Mucosa of rectum (tissue), 2 donors: Measurements from ENCODE around the gene APBB2.

Experiments
- H3K27ac ChIP-seq, 2 donors: one replicate each; pipeline ENCODE4 v1.7.0; 2013; ENCODE audit warnings: inconsistent platforms in 2 of 2, low read depth in 2 of 2, low read length in 2 of 2
- H3K27me3 ChIP-seq, 2 donors: one replicate each; pipeline ENCODE4 v1.7.0; 2013; ENCODE audit warnings: low read length in 2 of 2; ENCODE audit not compliant: control insufficient read depth in 2 of 2, insufficient read depth in 2 of 2
- H3K36me3 ChIP-seq, 2 donors: one replicate each; pipeline ENCODE4 v1.7.0; 2013; ENCODE audit warnings: low read length in 2 of 2; ENCODE audit not compliant: control insufficient read depth in 2 of 2, insufficient read depth in 2 of 2
- H3K4me1 ChIP-seq, 2 donors: one replicate each; pipeline ENCODE4 v1.7.0; 2013; ENCODE audit warnings: low read length in 2 of 2, mild to moderate bottlenecking in 1 of 2; ENCODE audit not compliant: control insufficient read depth in 2 of 2, insufficient read depth in 2 of 2
- H3K4me3 ChIP-seq, 2 donors: one replicate each; pipeline ENCODE4 v1.7.0; 2013; ENCODE audit warnings: low read length in 2 of 2
- H3K9ac ChIP-seq, 2 donors: one replicate each; pipeline ENCODE4 v1.7.0; 2013; ENCODE audit warnings: low read length in 2 of 2, low read depth in 1 of 2, mild to moderate bottlenecking in 1 of 2
- H3K9me3 ChIP-seq, 2 donors: one replicate each; pipeline ENCODE4 v1.7.0; 2013; ENCODE audit warnings: low read length in 2 of 2; ENCODE audit not compliant: control insufficient read depth in 2 of 2
- donor health status: healthy.
- donor health status: Normal muscosa, but diverticular disease.

Gene APBB2

GRCh38 chr4:41041551-41041950 lies 172.8 kb downstream of the APBB2 start:
- Histone ChIP-seq H3K9ac (no peak overlapping the region), H3K9me3 (no peaks in the 10 kb centered on the region), H3K27me3 (no peaks in the 10 kb centered on the region), H3K27ac (no peak overlapping the region), H3K4me1 (no peaks in the 10 kb centered on the region), H3K36me3 (no peaks in the 10 kb centered on the region), H3K4me3 (no peak overlapping the region)

DNA sequence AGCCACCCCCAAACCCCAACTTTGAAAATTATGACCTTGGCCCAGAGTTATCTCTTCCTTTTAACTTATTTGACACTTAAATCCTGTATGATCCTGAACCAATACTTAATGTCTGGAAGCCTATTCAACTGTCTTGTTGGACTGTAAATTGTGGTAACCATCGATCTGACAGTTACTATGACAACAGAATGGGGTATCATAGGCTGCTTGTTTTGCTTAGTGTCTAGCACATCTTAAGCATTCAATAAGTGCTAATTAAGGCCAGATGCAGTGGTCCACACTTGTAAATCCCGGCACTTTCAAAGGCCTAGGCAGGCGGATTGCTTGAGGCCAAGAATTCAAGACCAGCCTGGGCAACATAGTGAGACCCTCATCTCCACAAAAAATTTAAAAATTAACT lies 175.0 kb downstream of the APBB2 start:
- Histone ChIP-seq H3K4me1 (no peaks in the 10 kb centered on the region), H3K4me3 (no peak overlapping the region), H3K27ac (no peak overlapping the region), H3K9ac (no peak overlapping the region), H3K36me3 (no peaks in the 10 kb centered on the region), H3K9me3 (no peaks in the 10 kb centered on the region), H3K27me3 (no peaks in the 10 kb centered on the region)

GRCh38 chr4:41038304-41038703 lies 176.0 kb downstream of the APBB2 start:
- H3K4me1 ChIP-seq = no peaks in the 10 kb centered on the region
- H3K9ac ChIP-seq = no peak overlapping the region

DNA sequence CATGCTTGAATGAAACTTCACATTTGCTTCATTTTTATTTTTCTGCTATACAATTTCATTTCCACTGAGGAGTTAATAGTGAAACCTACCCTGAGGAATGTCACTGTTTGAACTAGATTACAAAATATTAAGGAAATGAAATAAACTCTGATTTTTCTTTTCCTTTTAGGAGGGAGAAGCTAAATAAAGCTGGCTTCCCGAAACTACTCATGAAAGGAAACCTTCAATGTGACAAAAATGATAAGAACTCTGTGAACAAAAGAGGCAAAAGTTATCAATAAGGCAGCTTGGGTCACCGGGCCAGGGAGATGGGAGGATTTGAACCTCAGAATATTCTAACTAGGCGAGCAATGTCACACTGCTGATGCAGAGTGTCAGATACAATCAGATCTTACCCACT lies 185.2 kb downstream of the APBB2 start:
- no peak overlapping the region for H3K4me3 ChIP-seq
- H3K27ac ChIP-seq = no peak overlapping the region
- no peaks in the 10 kb centered on the region for H3K27me3 ChIP-seq
- H3K9ac ChIP-seq = no peak overlapping the region
- peaks cover 8 to 9% of the 10 kb centered on the region in 2 donors for H3K9me3 ChIP-seq
- H3K36me3 ChIP-seq = no peaks in the 10 kb centered on the region
- H3K4me1 ChIP-seq = no peaks in the 10 kb centered on the region

More at GRCh38 chr4:41038304-41038703, 176.0 kb downstream of the APBB2 start:
- H3K4me3 ChIP-seq = no peak overlapping the region
- H3K36me3 ChIP-seq = no peaks in the 10 kb centered on the region
- no peak overlapping the region for H3K27ac ChIP-seq
- H3K27me3 ChIP-seq = no peaks in the 10 kb centered on the region
- no peaks in the 10 kb centered on the region for H3K9me3 ChIP-seq

DNA sequence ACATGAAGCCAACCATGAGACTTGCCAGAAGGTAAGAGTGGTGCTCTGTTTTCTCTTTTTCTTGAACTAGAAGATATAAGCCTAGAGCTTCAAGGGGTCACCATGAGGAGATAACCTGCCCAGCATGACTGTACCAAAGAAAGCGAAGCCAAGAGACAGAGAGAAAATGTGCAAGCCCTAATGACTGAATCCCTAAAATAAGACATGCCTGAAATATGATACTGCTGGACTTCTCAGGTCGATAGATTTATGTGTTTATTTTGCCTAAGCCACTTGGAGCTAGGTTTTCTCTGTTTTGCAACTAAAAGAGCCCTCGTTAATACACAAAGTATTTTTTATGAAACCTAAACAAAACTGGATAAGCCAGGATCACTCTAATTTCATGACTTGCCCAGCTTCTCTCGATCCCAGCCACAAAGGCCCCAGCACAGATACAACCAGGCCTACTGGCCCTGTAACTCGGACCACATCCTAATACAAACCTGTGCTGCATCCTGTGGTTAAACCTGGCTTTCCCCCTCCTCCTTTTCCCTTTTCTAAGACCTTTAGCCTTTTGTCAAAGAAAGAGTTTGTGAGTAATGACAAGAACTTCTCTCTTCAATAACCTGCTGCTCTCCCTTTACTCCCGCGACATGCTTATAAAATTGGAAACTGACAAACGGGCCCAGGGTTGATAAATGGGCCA lies 185.8 kb downstream of the APBB2 start:
- Histone ChIP-seq H3K9me3 (peaks cover 8 to 13% of the 10 kb centered on the region in 2 donors), H3K27ac (no peak overlapping the region)

GRCh38 chr4:41026971-41027370 lies 187.4 kb downstream of the APBB2 start:
- no peaks in the 10 kb centered on the region for H3K27me3 ChIP-seq
- H3K9ac ChIP-seq = no peak overlapping the region
- H3K9me3 ChIP-seq = peaks cover 8 to 13% of the 10 kb centered on the region in 2 donors
- no peaks in the 10 kb centered on the region for H3K36me3 ChIP-seq
- H3K27ac ChIP-seq = no peak overlapping the region
- no peaks in the 10 kb centered on the region for H3K4me1 ChIP-seq
- no peak overlapping the region for H3K4me3 ChIP-seq

More for the DNA sequence above, 185.8 kb downstream of the APBB2 start:
- Histone ChIP-seq H3K4me1 (no peaks in the 10 kb centered on the region), H3K4me3 (no peak overlapping the region), H3K9ac (no peak overlapping the region), H3K36me3 (no peaks in the 10 kb centered on the region), H3K27me3 (no peaks in the 10 kb centered on the region)

DNA sequence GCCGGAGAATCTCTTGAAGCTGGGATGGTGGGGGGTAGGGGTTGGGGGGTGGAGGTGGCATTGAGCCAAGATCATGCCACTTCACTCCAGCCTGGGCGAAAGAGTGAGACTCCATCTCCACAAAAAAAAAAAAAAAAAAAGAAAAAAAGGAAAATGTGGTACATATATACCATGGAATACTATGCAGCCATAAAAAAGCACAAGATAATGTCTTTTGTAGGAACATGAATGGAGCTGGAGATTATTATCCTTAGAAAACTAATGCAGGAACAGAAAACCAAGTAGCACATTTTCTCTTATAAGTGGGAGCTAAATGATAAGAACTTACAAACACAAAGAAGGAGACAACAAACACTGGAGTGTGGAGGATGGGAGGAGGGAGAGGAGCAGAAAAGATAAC lies 188.5 kb downstream of the APBB2 start:
- Histone ChIP-seq H3K27ac (no peak overlapping the region), H3K4me3 (no peak overlapping the region), H3K36me3 (no peaks in the 10 kb centered on the region), H3K9ac (no peak overlapping the region), H3K9me3 (peaks cover 8 to 13% of the 10 kb centered on the region in 2 donors), H3K27me3 (no peaks in the 10 kb centered on the region), H3K4me1 (no peaks in the 10 kb centered on the region)

- Histone ChIP-seq H3K9me3 (peaks cover 8 to 13% of the 10 kb centered on the region in 2 donors), H3K4me3 (no peak overlapping the region)
Measured at GRCh38 chr4:41024556-41025491, 189.5 kb downstream of the APBB2 start.

GRCh38 chr4:41022116-41022515 lies 192.2 kb downstream of the APBB2 start:
- Histone ChIP-seq H3K36me3 (no peaks in the 10 kb centered on the region), H3K27ac (no peak overlapping the region), H3K4me3 (no peak overlapping the region), H3K27me3 (no peaks in the 10 kb centered on the region), H3K9me3 (peaks cover 8 to 13% of the 10 kb centered on the region in 2 donors), H3K9ac (no peak overlapping the region), H3K4me1 (no peaks in the 10 kb centered on the region)

More at GRCh38 chr4:41024556-41025491, 189.5 kb downstream of the APBB2 start:
- no peak overlapping the region for H3K9ac ChIP-seq
- H3K4me1 ChIP-seq = no peaks in the 10 kb centered on the region
- H3K27ac ChIP-seq = no peak overlapping the region
- H3K27me3 ChIP-seq = no peaks in the 10 kb centered on the region
- no peaks in the 10 kb centered on the region for H3K36me3 ChIP-seq

DNA sequence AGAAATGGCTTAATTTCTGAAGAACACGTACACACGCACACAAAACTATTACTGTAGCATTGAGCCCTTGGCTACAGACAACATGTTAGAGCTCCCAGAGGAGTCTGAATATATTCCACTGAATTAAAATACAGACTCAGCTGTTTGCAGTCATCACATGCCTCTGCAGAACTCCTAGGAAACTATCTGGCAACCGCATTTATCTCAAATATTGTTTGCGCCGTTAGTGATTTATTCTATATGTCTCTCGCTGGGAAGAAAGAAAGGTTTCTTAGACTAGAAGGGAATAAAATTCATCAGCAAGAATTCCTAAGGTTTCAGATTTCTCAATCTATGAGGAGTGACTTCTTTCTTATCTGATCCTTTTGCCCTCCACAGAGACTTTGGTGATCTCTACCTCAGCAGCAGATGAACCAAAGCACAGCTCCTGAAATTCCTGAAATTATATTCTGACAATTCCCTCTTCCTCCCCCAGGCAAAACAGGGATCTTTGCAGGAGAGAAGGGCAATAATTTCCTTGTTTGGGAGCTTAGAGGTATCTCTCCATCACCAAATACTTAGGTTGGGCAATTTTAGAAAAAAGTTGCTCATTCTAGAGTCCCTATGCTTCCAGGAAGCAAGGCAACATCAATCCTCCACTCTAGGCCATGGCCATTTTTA lies 199.2 kb downstream of the APBB2 start:
- no peak overlapping the region for H3K4me3 ChIP-seq
- H3K36me3 ChIP-seq = peaks cover 0 to 3% of the 10 kb centered on the region in 2 donors
- H3K9me3 ChIP-seq = no peaks in the 10 kb centered on the region
- H3K4me1 ChIP-seq = no peaks in the 10 kb centered on the region
- no peaks in the 10 kb centered on the region for H3K27me3 ChIP-seq
- H3K9ac ChIP-seq = no peak overlapping the region
- H3K27ac ChIP-seq = no peak overlapping the region
